HepG2 (cell line): ENCODE data around the gene EED. TPM values are rescaled to one million over a fixed set of nuclear protein-coding genes. Genes with fewer than 3 reads are reported as not detected.

ENCODE experiments used
- ESRRA ChIP-seq: sonication (generic); formaldehyde crosslinking; IDR thresholded peaks from 2 replicates; pipeline ENCODE4 v1.5.1; 2020; ENCODE audit warnings: mild to moderate bottlenecking, low read depth, missing genetic modification reagents
- FOXA1 ChIP-seq, 2 experiments: fragments of 450-650 bp in 1 of 2; sonication (generic) in 1 of 2; formaldehyde crosslinking in 1 of 2; IDR thresholded peaks; 2 replicates each; pipeline versions ENCODE4 v1.4.0 to v1.6.1; 2016 to 2020; ENCODE audit warnings: missing genetic modification reagents in 1 of 2
- HHEX ChIP-seq: IDR thresholded peaks from 2 replicates; pipeline ENCODE4 v1.6.1; 2016; ENCODE audit warnings: control low read depth
- IKZF4 ChIP-seq: sonication (generic); formaldehyde crosslinking; IDR thresholded peaks from 2 replicates; pipeline ENCODE4 v1.5.1; 2020; ENCODE audit warnings: borderline replicate concordance, mild to moderate bottlenecking, low read depth, missing genetic modification reagents; ENCODE audit errors: not compliant biosample characterization
- KDM1A ChIP-seq: IDR thresholded peaks from 2 replicates; pipeline ENCODE4 v1.6.1; 2016; ENCODE audit warnings: missing compliant biosample characterization
- MLXIP ChIP-seq: sonication (generic); formaldehyde crosslinking; IDR thresholded peaks from 2 replicates; pipeline ENCODE4 v1.9.0; 2021; ENCODE audit warnings: missing genetic modification reagents, borderline replicate concordance
- NCOA2 ChIP-seq: sonication (generic); formaldehyde crosslinking; IDR thresholded peaks from 2 replicates; pipeline ENCODE4 v1.8.0; 2022; ENCODE audit warnings: inconsistent platforms
- NFKBIZ ChIP-seq: IDR thresholded peaks from 2 replicates; pipeline ENCODE4 v1.6.1; 2018; ENCODE audit warnings: missing genetic modification reagents, missing compliant biosample characterization
- RFXAP ChIP-seq: sonication (generic); formaldehyde crosslinking; IDR thresholded peaks from 2 replicates; pipeline ENCODE4 v1.4.0; 2020; ENCODE audit warnings: missing genetic modification reagents, borderline replicate concordance
- RXRB ChIP-seq: IDR thresholded peaks from 2 replicates; pipeline ENCODE4 v1.6.1; 2016; ENCODE audit warnings: borderline replicate concordance, missing genetic modification reagents, missing compliant biosample characterization
- SALL1 ChIP-seq: sonication (generic); formaldehyde crosslinking; IDR thresholded peaks from 2 replicates; pipeline ENCODE4 v1.8.0; 2022; ENCODE audit warnings: mild to moderate bottlenecking, missing genetic modification reagents
- TARDBP ChIP-seq: sonication (generic); formaldehyde crosslinking; IDR thresholded peaks from 2 replicates; pipeline ENCODE4 v1.8.0; 2022; ENCODE audit warnings: mild to moderate bottlenecking, missing genetic modification reagents
- TBX2 ChIP-seq: sonication (generic); formaldehyde crosslinking; IDR thresholded peaks from 2 replicates; pipeline ENCODE4 v1.5.0; 2020; ENCODE audit warnings: missing genetic modification reagents, mild to moderate bottlenecking, borderline replicate concordance
- ZNF333 ChIP-seq: sonication (generic); formaldehyde crosslinking; IDR thresholded peaks from 2 replicates; pipeline ENCODE4 v1.4.0; 2020; ENCODE audit warnings: mild to moderate bottlenecking, missing genetic modification reagents, borderline replicate concordance
- polyA plus RNA-seq, 8 experiments: library from polyadenylated mRNA; depleted of rRNA in 3 of 8; stranded (reverse) in 7 of 8; unstranded in 1 of 8; fragments of >200 nt; fragmentation: Illumina TruSeq in 4 of 8; extraction: Trizol in 4 of 8; gene quantifications; 2 replicates each; pipeline versions ENCODE4 v1.2.1 to v1.2.3, GENCODE V29; 2011 to 2016; ENCODE audit warnings: low read depth in 4 of 8, missing spikeins in 1 of 8, mixed read lengths in 1 of 8; ENCODE audit not compliant: insufficient read depth in 1 of 8
- total RNA-seq, 5 experiments: library from RNA; depleted of rRNA; stranded (reverse); fragments of >200 nt; fragmentation: Illumina TruSeq; extraction: Trizol; gene quantifications; 2 replicates each; pipeline ENCODE4 v1.2.3, GENCODE V29; 2016; ENCODE audit warnings: low read depth in 1 of 5
- TF ChIP-seq, protein P1 (sequence below): sonication (generic); formaldehyde crosslinking; IDR thresholded peaks from 2 replicates; pipeline ENCODE4 v1.8.1; 2023; ENCODE audit warnings: mild to moderate bottlenecking, missing genetic modification reagents
- TF ChIP-seq, protein P2 (sequence below): IDR thresholded peaks from 2 replicates; pipeline ENCODE4 v1.6.1; 2016; ENCODE audit warnings: low read depth

EED gene
- total and polyA plus RNA-seq, 2 of the 13 experiments (the other 11 are each of a cell fraction or from before 2014, with no cell fraction given), result 11.0 to 28.4 TPM

GRCh38 chr11:86291466-86292262 lies 47.1 kb downstream of the EED start (continued):
- TF ChIP-seq, protein P1, sequence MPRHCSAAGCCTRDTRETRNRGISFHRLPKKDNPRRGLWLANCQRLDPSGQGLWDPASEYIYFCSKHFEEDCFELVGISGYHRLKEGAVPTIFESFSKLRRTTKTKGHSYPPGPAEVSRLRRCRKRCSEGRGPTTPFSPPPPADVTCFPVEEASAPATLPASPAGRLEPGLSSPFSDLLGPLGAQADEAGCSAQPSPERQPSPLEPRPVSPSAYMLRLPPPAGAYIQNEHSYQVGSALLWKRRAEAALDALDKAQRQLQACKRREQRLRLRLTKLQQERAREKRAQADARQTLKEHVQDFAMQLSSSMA (CRISPR knock-in tag), result no peak
- TF ChIP-seq KDM1A (CRISPR knock-in tag) (peak; percentile 41; the same call in 1 of the 2 replicates), HHEX (CRISPR knock-in tag) (peak; percentile 81; the same call in 1 of the 2 replicates), IKZF4 (CRISPR knock-in tag) (no peak), NFKBIZ (0 out of 2 replicates have a peak, but pooled peaks have one; percentile 49), ESRRA (CRISPR knock-in tag) (peak; percentile 87), TBX2 (CRISPR knock-in tag) (peak; percentile 50; the same call in 1 of the 2 replicates), TARDBP (CRISPR knock-in tag) (0 out of 2 replicates have a peak, but pooled peaks have one; percentile 34), FOXA1 (IDR thresholded peaks at IDR 0.05) (no peak), FOXA1 (CRISPR knock-in tag; IDR thresholded peaks at IDR 0.05) (peak; percentile 62), ZNF333 (CRISPR knock-in tag) (no peak), NCOA2 (CRISPR knock-in tag) (peak; percentile 50; the same call in 1 of the 2 replicates), SALL1 (CRISPR knock-in tag) (peak; percentile 18; the same call in 1 of the 2 replicates), RXRB (CRISPR knock-in tag) (peak; percentile 93), RFXAP (CRISPR knock-in tag) (no peak), MLXIP (CRISPR knock-in tag) (no peak)
- TF ChIP-seq, protein P2, sequence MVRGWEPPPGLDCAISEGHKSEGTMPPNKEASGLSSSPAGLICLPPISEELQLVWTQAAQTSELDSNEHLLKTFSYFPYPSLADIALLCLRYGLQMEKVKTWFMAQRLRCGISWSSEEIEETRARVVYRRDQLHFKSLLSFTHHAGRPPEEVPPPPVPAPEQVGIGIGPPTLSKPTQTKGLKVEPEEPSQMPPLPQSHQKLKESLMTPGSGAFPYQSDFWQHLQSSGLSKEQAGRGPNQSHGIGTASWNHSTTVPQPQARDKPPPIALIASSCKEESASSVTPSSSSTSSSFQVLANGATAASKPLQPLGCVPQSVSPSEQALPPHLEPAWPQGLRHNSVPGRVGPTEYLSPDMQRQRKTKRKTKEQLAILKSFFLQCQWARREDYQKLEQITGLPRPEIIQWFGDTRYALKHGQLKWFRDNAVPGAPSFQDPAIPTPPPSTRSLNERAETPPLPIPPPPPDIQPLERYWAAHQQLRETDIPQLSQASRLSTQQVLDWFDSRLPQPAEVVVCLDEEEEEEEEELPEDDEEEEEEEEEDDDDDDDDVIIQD (CRISPR knock-in tag), result peak; percentile 53; the same call in 1 of the 2 replicates
